ENCODE results near the gene NCOA3.

The NCOA3 gene

GRCh38 chr20:47687095-47687987 lies 185.7 kb downstream of the NCOA3 start:
- no peak for DNase-seq

- no peak for DNase-seq
Measured at GRCh38 chr20:47688385-47689381, 187.0 kb downstream of the NCOA3 start.

DNA sequence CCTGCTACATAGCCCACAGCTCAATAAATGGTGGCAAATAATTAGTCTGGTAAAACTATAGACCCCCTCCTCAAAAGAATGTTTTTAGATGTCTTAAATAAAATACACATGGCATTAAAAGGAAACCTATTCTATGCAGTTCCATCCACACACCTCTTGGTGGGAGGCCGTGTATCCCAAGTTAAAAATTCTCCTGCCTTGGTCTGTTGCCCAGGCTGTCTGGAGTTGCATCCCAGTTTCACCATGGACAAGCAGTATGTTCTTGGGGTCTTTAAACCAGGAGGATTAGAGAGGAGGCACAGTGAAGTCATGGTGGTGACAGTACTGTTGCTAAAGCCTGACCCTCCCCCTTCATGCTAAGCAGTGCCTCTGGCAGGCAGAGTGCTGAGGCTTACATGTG lies 188.0 kb downstream of the NCOA3 start:
- no peak for DNase-seq

GRCh38 chr20:47691625-47692024 lies 189.9 kb downstream of the NCOA3 start:
- no peak for DNase-seq

DNA sequence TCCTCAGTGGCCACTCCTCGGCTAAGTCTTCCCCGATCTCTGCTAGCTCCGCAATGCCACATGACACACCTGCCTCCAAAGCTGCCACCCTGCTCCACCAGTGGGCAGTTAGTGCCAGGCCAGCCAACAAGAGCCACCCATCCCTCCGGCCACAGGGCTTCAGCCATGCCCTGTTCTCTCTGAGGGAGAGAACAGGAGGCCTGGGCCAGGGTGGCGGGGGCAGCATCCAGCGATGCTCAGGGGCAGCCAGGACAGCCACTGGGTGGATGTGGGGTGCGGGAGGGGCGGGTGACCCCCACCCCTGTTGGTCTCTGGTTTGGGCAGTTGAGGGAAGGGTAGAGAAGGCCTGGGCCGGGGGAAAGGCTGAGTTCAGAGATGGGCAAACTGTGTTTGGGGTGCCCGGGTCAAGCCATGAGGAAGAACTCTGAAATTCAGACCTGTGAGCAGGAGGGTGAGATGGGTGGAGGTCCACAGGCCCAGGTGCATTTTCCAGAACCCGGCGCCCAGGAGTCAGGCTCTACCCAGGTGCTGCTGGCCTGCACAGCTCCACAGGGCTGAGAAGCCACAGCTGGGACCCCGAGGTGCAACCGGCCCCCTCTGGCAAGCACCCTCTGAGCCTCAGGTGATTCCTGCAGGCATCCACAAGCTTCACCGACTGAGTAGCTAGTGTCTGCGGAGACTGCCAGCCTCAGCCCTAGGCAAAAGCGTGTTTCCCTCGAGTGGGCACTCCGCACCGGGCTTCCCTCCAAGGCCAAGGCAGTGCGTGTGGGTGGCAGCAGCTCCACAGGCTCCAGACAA lies 192.5 kb downstream of the NCOA3 start:
- DNase-seq: no peak

- no peak for DNase-seq
Measured at GRCh38 chr20:47696856-47697255, 195.2 kb downstream of the NCOA3 start.

DNA sequence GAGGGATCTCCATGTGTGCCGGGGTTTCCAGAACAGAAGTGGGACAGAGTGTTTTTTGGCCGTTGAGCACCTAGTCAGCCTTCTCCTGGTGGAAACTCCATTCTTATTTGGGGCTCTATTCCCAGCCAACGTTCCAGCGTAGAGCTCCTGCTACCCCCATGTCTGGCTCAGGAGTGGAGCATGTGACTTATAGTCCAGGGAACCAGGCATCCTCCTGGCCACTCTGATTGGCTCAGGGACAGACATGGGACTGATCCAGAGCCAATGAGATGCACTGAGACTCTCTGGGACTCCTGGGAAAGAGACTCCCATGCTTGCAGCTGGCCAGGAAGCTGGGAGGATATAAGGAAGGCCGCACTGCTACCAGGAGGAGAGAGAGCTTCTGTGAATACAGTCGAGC lies 196.5 kb downstream of the NCOA3 start:
- DNase-seq: no peak

- no peak for DNase-seq
Measured at GRCh38 chr20:47699818-47700217, 198.1 kb downstream of the NCOA3 start.

DNA sequence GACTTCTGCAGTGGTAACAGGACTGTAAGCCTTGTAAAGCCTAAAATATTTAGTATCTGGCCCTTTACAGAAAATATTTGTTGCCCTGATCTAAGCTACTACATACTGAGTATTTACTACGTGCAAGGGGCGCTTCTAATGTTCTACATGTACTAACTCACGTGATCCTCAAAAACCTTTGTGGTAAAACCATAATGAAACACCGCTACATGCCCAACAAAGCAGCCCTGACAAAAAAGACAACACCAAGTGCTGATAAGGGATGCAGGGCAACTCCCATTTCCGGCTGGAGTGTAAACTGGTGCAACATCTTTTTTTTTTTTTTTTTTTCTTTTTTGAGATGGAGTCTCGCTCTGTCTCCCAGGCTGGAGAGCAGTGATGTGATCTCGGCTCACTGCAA lies 198.6 kb downstream of the NCOA3 start:
- DNase-seq: no peak

DNA sequence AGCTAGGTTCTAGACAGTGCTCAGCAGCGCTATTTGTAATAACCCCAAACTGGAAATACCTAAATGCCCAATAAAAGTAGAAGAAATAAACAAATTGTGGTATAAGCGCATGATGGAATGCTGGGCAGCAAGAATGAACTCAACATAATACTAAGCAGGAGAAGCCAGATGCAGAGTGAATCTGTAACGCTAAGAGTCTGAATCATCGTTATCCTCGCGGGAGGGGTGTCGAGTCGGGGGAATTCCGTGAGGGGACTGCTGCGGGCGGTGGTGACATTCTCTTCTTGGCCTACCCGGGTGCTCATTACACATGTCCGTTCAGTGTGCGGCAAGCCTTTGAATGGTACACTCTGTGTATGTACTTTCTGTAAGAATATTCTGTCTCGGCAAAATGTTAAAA lies 199.9 kb downstream of the NCOA3 start:
- DNase-seq: no peak

DNA sequence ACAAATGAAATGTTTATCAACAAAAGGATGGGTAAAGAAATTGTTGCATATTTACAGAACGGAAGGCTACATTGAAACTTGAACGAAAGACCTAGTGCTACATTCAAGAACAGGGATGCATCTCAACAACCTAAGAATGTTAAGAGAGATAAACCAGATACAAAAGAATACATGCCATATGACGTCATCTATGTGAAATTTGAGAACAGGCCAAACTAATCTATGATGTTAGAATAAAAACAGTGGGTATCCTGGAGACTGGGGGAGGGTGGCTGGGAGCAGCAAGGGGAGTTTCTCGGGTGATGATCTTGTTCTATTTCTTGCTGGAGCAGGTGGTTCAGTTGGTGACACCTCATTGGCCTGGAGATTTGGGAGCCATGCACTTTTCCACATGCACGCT lies 202.1 kb downstream of the NCOA3 start:
- no peak for DNase-seq

GRCh38 chr20:47704746-47705496 lies 203.2 kb downstream of the NCOA3 start:
- no peak for DNase-seq

- no peak for DNase-seq
Measured at GRCh38 chr20:47705497-47705856, 203.8 kb downstream of the NCOA3 start.

- DNase-seq: no peak
Measured at GRCh38 chr20:47706345-47706744, 204.7 kb downstream of the NCOA3 start.

Measured in CD4-positive, alpha-beta T cell treated with Interferon alpha-2 for 1 hour (primary cell).